Cardiac fibroblast (primary cell): ENCODE measurements around the gene SLC38A2.

ENCODE experiments used
- DNase-seq, 2 donors: peaks; one replicate each; pipeline versions ENCODE4 v3.0.0 to v3.0.0-alpha.2; 2010; ENCODE audit warnings: low read depth in 2 of 2
- H3K4me3 ChIP-seq, 2 donors: replicated peaks in 1 of 2; 1 replicate in 1 of 2; 2 replicates in 1 of 2; pipeline ENCODE4 v1.5.1; 2011; ENCODE audit warnings: low read depth in 2 of 2, low read length in 2 of 2, mild to moderate bottlenecking in 2 of 2, moderate library complexity in 1 of 2
- TF ChIP-seq, protein P1 (sequence below): IDR thresholded peaks from one replicate; pipeline ENCODE4 v1.5.1; 2011; ENCODE audit warnings: low read depth, mild to moderate bottlenecking, low read length, inconsistent platforms

SLC38A2 gene

DNA sequence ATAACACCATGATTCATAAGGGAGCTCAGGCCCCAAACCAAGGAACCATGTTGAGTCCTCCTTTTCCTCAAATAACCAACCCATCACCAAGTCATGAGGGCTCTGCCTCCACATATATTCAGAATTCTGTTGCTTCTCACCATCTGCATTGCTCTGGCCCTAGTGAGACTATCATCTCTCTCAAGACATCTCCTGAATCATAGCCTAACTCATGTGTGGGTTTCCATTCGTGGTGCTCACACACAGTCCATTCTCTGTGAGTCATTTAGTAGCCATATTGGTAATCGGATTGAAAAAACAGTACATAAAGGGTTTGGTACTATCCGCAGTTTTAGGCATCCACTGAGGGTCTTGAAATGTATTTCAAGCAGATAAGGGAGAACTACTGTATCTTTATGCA, 5.1 kb upstream of the SLC38A2 start:
- peak in 1 of 2 donors; percentile 72 for DNase-seq
- TF ChIP-seq, protein P1, sequence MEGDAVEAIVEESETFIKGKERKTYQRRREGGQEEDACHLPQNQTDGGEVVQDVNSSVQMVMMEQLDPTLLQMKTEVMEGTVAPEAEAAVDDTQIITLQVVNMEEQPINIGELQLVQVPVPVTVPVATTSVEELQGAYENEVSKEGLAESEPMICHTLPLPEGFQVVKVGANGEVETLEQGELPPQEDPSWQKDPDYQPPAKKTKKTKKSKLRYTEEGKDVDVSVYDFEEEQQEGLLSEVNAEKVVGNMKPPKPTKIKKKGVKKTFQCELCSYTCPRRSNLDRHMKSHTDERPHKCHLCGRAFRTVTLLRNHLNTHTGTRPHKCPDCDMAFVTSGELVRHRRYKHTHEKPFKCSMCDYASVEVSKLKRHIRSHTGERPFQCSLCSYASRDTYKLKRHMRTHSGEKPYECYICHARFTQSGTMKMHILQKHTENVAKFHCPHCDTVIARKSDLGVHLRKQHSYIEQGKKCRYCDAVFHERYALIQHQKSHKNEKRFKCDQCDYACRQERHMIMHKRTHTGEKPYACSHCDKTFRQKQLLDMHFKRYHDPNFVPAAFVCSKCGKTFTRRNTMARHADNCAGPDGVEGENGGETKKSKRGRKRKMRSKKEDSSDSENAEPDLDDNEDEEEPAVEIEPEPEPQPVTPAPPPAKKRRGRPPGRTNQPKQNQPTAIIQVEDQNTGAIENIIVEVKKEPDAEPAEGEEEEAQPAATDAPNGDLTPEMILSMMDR, result no peak

DNA sequence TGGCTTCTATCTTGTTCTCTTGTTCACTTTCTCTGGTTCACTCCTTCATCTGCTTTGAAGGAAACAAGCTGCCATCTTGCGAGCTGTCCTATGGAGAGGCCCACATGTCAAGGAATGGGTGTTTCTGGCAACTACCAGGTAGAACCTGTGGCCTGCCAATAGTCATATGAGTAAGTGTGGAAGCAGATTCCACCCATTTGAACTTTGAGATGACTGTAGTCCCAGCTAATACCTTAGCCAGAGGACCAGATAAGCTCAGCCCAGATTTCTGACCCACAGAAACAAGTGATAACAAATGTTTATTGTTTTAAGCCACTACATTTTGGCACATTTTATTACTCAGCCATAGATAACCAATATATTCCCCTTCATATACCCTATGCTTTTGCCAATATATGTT, 4.0 kb upstream of the SLC38A2 start:
- no peak overlapping the region for H3K4me3 ChIP-seq
- TF ChIP-seq, protein P1, result no peak
- DNase-seq, result no peak

More for the DNA sequence above, 5.1 kb upstream of the SLC38A2 start:
- H3K4me3 ChIP-seq, result no peak overlapping the region

DNA sequence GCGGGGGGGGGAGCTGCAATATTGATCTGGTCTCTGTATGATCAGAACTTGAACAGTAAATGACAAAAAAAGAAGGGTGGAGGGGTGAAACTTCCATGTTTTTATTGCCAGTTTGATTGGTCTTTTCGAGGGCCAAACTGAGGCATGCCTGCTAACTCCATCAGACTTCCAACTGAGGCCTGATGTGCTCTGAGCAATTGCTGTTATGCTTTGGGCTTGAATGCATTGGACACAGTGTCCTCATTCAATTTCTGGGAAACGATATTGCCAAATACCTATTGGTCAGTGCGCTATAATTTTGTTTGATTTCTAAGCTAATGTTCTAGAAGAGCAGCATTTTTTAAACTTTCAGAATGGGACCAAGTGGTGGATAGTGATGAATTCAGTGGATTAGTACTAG, 2.1 kb upstream of the SLC38A2 start:
- TF ChIP-seq, protein P1, result no peak
- no peak overlapping the region for H3K4me3 ChIP-seq
- DNase-seq, result no peak

DNA sequence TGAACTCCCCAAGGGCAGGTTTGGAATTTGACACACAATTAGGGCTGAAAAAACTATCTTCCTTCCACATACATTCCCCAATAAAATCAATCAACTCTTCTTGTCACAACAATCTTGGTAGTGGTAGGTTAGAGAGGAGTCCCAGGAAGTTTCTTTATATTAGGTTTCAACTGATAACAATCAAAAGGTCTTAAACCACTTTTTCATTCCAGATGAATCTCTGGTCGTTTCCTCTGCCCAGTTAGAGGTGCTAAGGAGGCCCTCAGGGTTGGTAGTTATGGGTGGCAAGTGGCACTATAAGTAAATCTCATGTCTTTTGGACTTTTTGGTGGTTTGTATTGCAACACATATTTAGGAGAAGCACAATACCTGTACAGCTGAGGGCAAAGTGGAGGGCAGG, 1.7 kb upstream of the SLC38A2 start:
- no peak overlapping the region for H3K4me3 ChIP-seq
- DNase-seq, result no peak
- TF ChIP-seq, protein P1, result no peak

DNA sequence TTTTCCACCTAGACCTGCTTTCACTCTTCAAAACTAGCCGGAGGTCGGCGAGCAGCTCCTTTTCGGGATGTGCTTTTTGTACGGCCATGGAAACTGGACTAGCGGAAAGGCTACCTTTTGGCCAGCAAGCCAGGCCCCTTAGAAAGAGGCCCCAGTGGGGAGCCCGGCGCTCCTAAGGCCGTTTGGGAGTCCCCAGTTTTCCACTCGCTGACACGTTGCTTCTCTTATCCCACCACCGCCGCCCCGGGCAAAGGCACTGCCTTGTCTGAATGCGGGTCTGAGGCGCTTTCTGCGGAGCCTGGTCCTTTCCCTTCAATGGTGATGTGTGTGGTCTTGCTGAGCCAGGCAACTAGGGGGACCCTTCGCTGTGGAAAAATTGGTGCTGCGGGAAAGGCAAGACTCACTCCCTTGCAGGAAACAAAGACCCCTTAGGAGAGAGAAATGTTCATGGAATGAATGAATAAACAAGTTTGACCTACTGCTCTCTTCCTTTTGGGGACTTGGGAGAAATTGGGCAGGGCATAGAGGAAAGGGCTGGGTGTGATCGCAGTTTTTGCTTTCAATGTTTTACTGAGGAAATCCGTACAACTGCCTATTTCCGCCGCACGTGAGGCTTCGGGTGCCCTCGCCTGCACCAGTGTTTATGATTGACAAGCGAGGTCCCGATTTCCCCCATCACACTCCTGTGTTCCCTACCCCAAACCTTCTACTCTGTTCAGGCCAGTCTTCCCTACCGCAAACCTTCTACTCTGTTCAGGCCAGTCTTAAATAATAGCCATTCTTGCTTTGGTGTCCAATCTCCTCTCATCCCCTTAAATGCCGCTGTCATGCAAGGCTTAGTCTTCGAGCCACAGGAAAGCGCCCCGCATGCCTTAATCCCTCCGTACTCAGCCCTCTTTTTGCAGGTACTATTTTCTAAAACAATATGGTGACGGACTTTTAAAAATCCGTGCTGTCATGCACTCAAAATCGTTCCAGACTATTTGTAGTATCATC, 1.0 kb upstream of the SLC38A2 start:
- peak overlapping the region; percentile 62 to 63 for H3K4me3 ChIP-seq
- peak; percentile 62 to 69 for DNase-seq
- TF ChIP-seq, protein P1, result peak; percentile 14

DNA sequence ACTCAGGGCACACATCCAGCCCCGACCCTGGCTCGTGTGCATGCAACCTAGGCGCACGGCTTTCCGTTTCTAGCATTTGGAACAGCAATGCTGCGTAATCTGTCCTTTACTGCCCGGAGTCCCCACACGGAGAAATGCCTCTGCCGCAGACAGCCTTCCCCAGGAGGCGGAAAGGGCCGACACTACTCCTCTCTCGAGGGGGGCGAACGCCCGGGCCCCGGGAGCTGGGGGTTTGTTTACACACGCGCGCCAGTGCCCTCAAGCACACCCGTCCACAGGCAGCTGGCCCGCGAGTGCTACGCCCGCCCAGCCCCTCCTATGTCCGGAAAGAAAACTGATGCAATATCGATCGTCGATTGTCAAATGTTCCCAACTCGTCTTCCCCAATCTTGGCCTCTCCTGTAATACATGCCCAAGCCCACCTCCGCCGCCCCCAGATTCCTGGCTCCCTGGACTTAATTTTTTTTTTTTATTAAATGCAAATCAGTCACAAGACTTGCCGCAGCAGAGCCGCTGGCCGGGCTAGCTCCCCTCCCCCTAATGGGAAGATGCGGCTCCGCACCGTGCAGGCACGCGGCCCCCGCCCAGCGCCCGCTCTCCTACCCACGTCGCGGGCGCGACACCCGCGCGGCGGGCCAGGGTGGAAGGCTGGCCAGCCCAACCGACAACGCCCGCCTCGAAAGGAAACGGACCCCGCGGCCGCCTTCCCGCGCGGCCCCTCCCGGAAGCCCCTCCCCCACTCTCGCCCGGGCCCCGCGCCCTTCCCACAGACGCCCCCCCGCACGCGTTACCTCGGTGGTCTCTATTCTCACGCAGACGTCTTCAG, 642 bp downstream of the SLC38A2 start:
- TF ChIP-seq, protein P1, result no peak
- DNase-seq, result peak in 1 of 2 donors; percentile 64
- H3K4me3 ChIP-seq, result peak overlapping the region; percentile 85 to 92
